ENCODE data around the gene PLS3.
"Not testable (repeated sequence)": the region's sequence is repeated elsewhere in the genome, so short reads cannot be mapped to it uniquely, and the experiment has no call there.

Gene PLS3, protein sequence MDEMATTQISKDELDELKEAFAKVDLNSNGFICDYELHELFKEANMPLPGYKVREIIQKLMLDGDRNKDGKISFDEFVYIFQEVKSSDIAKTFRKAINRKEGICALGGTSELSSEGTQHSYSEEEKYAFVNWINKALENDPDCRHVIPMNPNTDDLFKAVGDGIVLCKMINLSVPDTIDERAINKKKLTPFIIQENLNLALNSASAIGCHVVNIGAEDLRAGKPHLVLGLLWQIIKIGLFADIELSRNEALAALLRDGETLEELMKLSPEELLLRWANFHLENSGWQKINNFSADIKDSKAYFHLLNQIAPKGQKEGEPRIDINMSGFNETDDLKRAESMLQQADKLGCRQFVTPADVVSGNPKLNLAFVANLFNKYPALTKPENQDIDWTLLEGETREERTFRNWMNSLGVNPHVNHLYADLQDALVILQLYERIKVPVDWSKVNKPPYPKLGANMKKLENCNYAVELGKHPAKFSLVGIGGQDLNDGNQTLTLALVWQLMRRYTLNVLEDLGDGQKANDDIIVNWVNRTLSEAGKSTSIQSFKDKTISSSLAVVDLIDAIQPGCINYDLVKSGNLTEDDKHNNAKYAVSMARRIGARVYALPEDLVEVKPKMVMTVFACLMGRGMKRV

GRCh38 chrX:115560978-115561604, at the start of gene PLS3:
TSS of gene PLS3 (plus strand) at chrX:115561174. CDS start at chrX:115610251, 49,077 bp downstream.
- DNase-seq: peak; percentile 15 to 21

DNA sequence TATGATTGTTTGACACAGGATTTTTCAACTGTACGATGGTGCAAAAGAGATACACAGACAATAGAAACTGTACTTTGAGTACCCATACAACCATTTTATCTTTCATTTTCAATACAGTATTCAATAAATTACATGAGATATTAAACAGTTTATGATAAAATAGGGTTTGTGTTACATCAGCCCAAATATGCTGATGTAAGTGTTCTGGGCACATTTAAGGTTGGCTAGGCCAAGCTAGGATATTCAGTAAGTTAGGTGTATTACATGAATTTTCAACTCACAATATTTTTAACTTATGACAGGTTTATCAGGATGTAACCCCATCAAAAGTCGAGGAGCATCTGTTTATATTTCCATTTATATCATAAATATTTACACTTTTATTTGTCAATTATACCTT, 42.9 kb upstream of the PLS3 start:
- no peak for DNase-seq

DNA sequence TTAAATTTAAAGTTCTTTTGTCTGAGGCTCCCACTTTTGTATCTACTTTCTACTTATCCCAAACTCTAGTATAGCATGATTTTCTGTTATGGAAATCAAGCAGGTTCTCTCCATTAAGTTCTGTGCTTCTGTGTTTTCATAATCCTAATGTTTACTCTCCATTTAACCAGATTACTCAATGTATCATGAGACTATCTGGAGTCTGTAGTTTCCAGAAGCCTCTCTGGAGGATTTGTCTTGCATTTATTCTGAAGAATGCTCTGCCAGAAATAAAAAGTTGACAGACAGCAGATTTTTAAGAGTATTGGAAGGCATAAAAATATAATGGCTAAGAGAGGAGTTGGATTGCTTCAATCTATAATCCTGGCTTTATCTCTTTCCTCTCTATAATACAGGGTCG, 39.2 kb upstream of the PLS3 start:
- no peak for DNase-seq

DNA sequence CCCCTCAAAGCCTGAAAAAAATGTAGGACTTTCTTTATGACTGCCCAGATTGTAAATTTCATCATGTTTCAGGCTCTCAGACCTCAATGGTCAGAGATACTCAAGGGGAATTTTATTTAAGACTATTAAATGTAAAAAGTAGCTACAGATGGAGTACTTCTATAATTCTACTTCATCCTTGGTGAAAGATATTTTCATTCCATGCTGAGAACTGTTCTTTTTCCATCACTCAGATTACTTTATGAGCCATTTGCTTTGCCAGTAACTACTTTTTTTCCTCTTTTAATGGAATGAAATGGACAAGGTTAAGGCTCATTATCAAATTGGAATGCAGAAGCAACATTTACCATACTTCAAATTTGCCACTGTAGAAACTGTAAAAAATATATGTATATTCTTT, 38.0 kb upstream of the PLS3 start:
- no peak for DNase-seq

DNA sequence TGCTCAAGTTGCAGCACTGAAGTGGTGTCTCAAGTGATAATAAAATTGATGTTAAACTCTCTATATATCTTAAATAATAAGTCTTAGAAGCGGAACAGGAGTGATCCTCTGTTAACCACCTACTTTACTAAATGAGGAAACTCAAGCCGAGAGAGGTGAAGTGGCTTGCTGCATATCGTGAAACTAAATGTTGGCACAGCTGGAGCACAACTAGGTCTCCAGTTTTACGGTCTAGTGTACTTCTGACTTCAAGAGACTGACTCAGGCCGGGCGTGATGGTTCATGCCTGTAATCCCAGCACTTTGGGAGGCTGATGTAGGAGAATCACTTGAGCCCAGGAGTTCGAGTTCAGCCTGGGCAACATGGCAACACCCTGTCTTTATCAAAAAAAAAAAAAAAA, 35.5 kb upstream of the PLS3 start:
- no peak for DNase-seq

- no peak for DNase-seq
Measured at GRCh38 chrX:115531818-115532403, 29.1 kb upstream of the PLS3 start.

DNA sequence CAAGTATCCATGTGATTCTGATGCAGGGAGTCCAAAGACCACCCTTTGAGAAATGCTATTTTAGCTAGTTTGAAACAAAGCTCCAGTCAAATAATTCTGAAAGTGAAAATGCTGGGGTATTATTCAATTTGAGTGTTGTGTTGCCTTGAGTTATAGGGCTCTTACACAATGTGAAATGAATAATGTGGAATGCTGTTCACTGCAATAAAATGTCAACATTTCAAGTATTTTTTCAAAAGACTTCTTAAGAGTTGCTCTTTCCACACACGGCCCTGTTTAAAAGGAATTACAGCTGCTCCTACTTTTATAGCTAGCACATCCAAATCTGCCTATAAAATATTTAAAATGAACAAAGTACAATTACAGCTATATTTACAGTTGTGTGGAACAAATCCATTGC, 27.5 kb upstream of the PLS3 start:
- DNase-seq: no peak

DNA sequence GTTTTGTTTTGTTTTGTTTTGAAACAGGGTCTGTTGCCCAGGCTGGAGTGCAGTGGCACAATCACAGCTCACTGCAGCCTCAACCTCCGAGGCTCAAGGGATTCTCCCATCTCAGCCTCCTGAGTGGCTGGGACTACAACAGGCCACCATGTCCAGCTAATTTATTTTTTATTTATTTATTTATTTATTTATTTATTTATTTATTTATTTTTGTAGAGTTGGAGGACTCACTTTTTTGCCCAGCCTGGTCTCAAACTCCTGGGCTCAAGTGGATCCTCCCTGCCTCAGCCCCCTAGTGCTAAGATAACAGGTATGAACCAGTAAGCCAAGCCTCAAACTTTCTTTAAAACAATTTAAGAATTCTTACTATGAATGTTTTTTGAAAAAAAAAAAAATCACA, 26.6 kb upstream of the PLS3 start:
- no peak for DNase-seq

GRCh38 chrX:115535421-115535820, 25.6 kb upstream of the PLS3 start:
- DNase-seq: no peak

- no peak for DNase-seq
Measured at GRCh38 chrX:115535844-115536243, 25.1 kb upstream of the PLS3 start.

GRCh38 chrX:115539841-115540240, 21.1 kb upstream of the PLS3 start:
- no peak for DNase-seq

- DNase-seq: not testable (repeated sequence)
Measured at GRCh38 chrX:115541045-115541444, 19.9 kb upstream of the PLS3 start.

DNA sequence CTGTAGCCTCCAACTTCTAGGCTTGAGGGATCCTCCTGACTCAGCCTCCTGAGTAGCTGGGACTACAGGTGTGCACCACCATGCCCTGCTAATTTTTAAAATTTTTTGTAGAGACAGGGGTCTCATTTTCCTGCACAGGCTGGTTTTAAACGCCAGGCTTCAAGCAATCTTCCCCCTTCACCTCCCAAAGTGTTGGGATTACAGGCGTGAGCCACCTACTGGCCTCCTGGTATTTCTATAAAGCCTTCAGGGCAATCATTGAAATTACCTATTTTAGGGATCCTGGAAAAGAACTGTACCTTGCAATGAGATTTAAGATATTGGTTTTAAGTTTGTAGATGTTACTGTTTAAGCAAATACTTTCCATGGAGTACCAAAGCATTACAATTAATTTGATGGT, 13.5 kb upstream of the PLS3 start:
- DNase-seq: no peak

- DNase-seq: no peak
Measured at GRCh38 chrX:115549008-115549407, 12.0 kb upstream of the PLS3 start.

DNA sequence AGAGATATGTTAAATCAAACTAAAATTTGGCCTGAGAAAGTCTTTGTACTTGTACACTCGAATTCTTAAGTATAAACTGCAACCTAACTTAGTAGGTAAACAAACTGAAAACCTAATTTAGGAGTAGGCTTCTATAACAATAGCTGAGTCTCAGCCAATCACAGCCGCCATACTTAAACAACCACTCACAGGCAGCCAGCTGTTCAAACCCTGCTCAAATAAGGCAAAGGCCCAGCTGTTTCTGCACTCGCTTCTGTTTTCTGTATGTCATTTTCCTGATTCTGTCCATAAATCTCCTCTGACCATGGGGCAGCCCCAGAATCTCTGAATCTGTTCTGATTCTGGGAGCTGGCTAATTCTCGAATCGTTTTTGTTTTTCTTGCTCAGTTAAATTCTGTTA, 7.8 kb upstream of the PLS3 start:
- no peak for DNase-seq

DNA sequence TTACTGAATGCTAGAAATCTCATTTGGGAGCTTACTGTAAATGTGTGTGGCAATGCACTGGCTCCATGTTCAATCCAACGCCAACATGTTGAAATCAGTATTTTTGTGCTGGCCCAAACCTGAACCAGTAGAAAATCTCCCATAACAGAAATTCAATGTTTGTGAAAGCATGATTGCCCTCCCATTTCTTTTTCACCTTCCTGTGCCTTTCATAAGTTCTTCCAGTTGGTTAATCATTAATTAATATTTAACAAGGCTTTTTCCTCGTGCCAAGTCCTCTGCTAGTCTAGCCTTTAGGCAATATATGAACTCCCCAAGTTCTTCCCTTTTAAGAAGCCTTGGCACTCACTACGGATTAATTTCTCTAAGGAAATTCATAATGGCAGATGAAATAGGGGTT, 1.3 kb upstream of the PLS3 start:
- DNase-seq: no peak

GRCh38 chrX:115560211-115560977, 580 bp upstream of the PLS3 start:
- DNase-seq: no peak

GRCh38 chrX:115561605-115562479, 868 bp downstream of the PLS3 start:
- DNase-seq: no peak

DNA sequence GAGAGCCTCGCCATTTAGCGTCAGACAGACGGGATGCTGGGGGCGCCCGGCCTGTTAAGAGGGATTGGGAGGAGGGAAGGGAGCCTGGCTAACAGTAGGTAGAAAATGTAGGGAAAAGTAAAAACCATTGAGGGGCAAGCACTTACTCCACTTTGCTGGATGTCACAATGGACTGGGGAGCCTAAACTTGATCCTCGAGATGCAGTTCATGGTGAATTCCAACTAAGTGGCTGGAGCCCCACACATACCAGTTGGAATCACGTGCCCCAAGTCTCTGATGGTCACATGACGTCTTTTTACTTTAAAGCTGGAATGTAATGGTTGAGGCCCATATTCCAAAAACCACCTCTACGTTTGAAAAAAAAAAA, 1.5 kb downstream of the PLS3 start:
- no peak for DNase-seq

DNA sequence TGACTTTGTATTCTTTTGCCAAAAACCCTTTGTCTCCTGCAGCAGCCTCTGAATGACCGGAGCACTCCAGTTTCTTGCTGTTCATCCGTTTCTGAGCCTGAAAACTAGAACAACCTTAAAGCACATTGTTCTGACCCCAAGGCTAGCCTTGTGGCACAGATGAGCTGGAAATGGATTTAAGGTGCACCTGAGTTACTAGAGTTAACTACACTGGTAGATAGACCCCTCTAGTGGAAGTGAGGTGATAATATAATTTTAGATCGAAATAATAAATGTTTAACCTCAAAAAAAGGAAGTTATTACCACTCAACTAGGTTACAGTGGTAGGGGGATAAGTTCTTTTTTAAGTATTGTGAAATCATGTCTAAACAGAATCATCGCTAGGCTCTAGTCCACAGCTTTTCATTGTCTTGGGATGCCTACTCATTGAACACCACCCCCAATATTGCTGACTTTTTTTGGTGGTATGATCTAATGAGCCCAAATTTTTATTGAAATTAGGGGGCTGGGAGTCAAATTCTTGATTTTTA, 2.7 kb downstream of the PLS3 start:
- DNase-seq: no peak

GRCh38 chrX:115564243-115564642, 3.3 kb downstream of the PLS3 start:
- DNase-seq: no peak

DNA sequence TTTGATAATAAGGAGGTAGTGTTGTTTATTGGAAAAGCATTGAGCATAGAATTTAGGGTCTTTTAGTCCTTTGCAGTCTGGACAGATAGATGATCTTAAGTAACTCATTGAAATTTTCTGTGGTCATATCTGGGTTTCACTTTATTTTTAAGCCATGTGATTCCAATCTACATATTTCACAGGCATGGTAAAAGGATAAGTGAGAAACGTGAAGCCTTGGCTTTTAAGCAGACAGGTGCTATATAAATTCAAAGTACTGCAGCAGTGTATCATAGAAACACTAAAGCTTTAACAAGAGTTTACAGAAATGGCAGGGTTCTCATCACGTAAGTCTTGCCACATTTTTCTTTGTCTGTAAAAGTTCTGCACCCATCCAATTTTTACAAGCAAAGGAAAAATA, 4.9 kb downstream of the PLS3 start:
- DNase-seq: no peak
